Activated naive CD8-positive, alpha-beta T cell treated with anti-CD3 and anti-CD28 coated beads, Interleukin-2, amount 50 U/mL, for 16 hours (primary cell): ENCODE results near the gene TMEM245.

Source experiments
- DNase-seq: peaks from one replicate; pipeline ENCODE4 v3.0.0-alpha.2; 2020; ENCODE audit warnings: low read depth, low spot score

Gene TMEM245

GRCh38 chr9:109101810-109102209, 17.9 kb downstream of the TMEM245 start:
- no peak for DNase-seq

GRCh38 chr9:109101202-109101595, 18.5 kb downstream of the TMEM245 start:
- DNase-seq = no peak

GRCh38 chr9:109100543-109101201, 19.1 kb downstream of the TMEM245 start:
- DNase-seq = no peak

GRCh38 chr9:109098960-109099308, 20.8 kb downstream of the TMEM245 start:
- DNase-seq = no peak

- DNase-seq = no peak
These were observed 21.4 kb downstream of the TMEM245 start for GRCh38 chr9:109098171-109098959.

GRCh38 chr9:109097146-109097545, 22.6 kb downstream of the TMEM245 start:
- DNase-seq = no peak

- DNase-seq = no peak
These were observed 24.4 kb downstream of the TMEM245 start for GRCh38 chr9:109095321-109095720.

- DNase-seq = no peak
These were observed 25.5 kb downstream of the TMEM245 start for GRCh38 chr9:109094268-109094667.

- no peak for DNase-seq
These were observed 27.2 kb downstream of the TMEM245 start for GRCh38 chr9:109092587-109092986.

- no peak for DNase-seq
These were observed 27.6 kb downstream of the TMEM245 start for GRCh38 chr9:109092051-109092580.

- DNase-seq = no peak
These were observed 31.5 kb downstream of the TMEM245 start for GRCh38 chr9:109088221-109088620.

- no peak for DNase-seq
These were observed 32.0 kb downstream of the TMEM245 start for GRCh38 chr9:109087795-109088194.

GRCh38 chr9:109086221-109086620, 33.5 kb downstream of the TMEM245 start:
- DNase-seq = no peak

- no peak for DNase-seq
These were observed 34.2 kb downstream of the TMEM245 start for GRCh38 chr9:109085510-109085909.

- no peak for DNase-seq
These were observed 35.8 kb downstream of the TMEM245 start for GRCh38 chr9:109083813-109084405.

GRCh38 chr9:109083141-109083540, 36.6 kb downstream of the TMEM245 start:
- DNase-seq = no peak

GRCh38 chr9:109082091-109082620, 37.6 kb downstream of the TMEM245 start:
- DNase-seq = no peak

- no peak for DNase-seq
These were observed 45.4 kb downstream of the TMEM245 start for GRCh38 chr9:109074236-109074889.

GRCh38 chr9:109072821-109073435, 46.8 kb downstream of the TMEM245 start:
- DNase-seq = no peak

GRCh38 chr9:109072133-109072692, 47.5 kb downstream of the TMEM245 start:
- no peak for DNase-seq

- no peak for DNase-seq
These were observed 51.0 kb downstream of the TMEM245 start for GRCh38 chr9:109068764-109069163.
